Activated T-helper 1 cell treated with anti-CD3 and anti-CD28 coated beads, Interleukin-12 subunit alpha, Interleukin-12 subunit beta, Interleukin-2, Interleukin-4 antibody, amounts not matched to agents 30 ng/mL and 10 ng/mL and 1 ng/mL, durations not matched to agents 14 hours and 24 hours and 36 hours (primary cell): Measurements from ENCODE around the gene CC2D2B. TPM values are rescaled to one million over a fixed set of nuclear protein-coding genes. Genes with fewer than 3 reads are reported as not detected.
A peak's percentile ranks its signal among the peaks of the same experiment; 100 is the strongest.
"Not testable (repeated sequence)": the region's sequence is repeated elsewhere in the genome, so short reads cannot be mapped to it uniquely, and the experiment has no call there.

ENCODE experiments used
- DNase-seq: peaks from one replicate; pipeline ENCODE4 v3.0.0; 2021; ENCODE audit warnings: low spot score
- H3K27ac Mint-ChIP-seq: one replicate; pipeline ENCODE4 v1.8.0; 2021; ENCODE audit warnings: mild to moderate bottlenecking, mixed read lengths
- H3K27me3 Mint-ChIP-seq: one replicate; pipeline ENCODE4 v1.8.0; 2022; ENCODE audit warnings: mild to moderate bottlenecking, moderate library complexity, mixed read lengths; ENCODE audit not compliant: insufficient read depth
- H3K36me3 Mint-ChIP-seq: one replicate; pipeline ENCODE4 v1.8.0; 2021; ENCODE audit warnings: low read depth, mixed read lengths
- H3K4me1 Mint-ChIP-seq: one replicate; pipeline ENCODE4 v1.8.0; 2021; ENCODE audit warnings: low read depth, mixed read lengths
- H3K4me3 Mint-ChIP-seq: one replicate; pipeline ENCODE4 v1.8.0; 2021; ENCODE audit warnings: mild to moderate bottlenecking, moderate library complexity, mixed read lengths
- H3K9me3 Mint-ChIP-seq: one replicate; pipeline ENCODE4 v1.8.0; 2021; ENCODE audit warnings: mixed read lengths
- intact Hi-C: fragments of 100-400 bp; cut with micrococcal nuclease; formaldehyde crosslinking; loops from one replicate; pipeline ENCODE4 v1.15.1; 2024
- total RNA-seq: library from RNA; stranded (reverse); gene quantifications from 2 replicates; pipeline ENCODE4 v1.2.3, GENCODE V29; 2022

CC2D2B gene
- total RNA-seq, 1 donor from 2014 or later: 0.60 TPM

DNA sequence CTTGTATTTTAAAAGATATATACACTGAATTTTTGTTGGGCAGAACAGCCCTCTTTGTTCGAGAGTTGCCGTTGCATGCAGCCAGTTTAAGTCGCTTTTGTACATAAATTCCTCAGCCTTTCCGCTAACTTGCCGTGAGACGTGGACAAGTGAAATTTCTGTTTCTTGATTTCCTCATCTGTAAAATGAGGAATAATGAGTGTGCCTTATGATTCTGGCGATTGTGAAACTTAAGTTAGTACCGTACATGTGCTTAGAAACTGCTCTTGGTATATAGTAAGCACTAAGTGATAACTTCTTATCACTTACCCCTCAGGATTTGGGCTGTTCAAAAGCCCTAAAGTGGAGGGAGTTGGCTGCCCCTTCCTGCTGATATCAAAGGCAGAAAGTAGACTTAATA lies 137.0 kb downstream of the CC2D2B start:
- DNase-seq: no peak
- H3K27ac Mint-ChIP-seq: peak overlapping the region; percentile 81
- peaks cover 3% of the 10 kb centered on the region for H3K9me3 Mint-ChIP-seq
- H3K4me3 Mint-ChIP-seq: peak overlapping the region; percentile 92
- intact Hi-C loops: loop anchor here (1.0 to 10.0 kb wide), 6 partner anchors 19 to 790 kb away; partner anchors contain the start of genes CC2D2B, LCOR, SORBS1 and TM9SF3
- peaks cover 55% of the 10 kb centered on the region for H3K4me1 Mint-ChIP-seq
- H3K27me3 Mint-ChIP-seq: no peaks in the 10 kb centered on the region
- H3K36me3 Mint-ChIP-seq: peaks cover 37% of the 10 kb centered on the region

DNA sequence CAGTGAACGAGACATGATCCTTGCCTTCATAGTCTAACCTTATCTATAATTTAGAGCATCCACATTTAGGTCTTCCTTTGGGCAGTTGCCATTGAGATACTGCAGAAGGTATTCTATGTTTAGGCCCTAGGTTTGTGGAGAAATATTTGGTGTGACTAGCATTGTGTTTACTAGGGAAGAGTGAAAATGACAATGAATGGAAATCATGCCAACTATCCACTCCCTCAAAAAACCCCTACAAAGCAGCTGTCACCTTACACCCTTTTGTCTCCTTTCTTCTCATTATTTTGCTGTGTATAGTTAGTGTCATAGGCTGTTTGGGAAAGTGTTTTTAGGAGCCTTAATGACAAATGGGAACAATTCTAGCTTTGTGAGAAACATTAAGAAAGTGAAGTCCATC lies 138.8 kb downstream of the CC2D2B start:
- peaks cover 44% of the 10 kb centered on the region for H3K36me3 Mint-ChIP-seq
- H3K27ac Mint-ChIP-seq: no peak overlapping the region
- DNase-seq: no peak
- H3K4me3 Mint-ChIP-seq: no peak overlapping the region
- H3K27me3 Mint-ChIP-seq: no peaks in the 10 kb centered on the region
- intact Hi-C loops: loop anchor here (10.0 kb wide), 3 partner anchors 248 to 788 kb away; partner anchors contain the start of genes LCOR and SORBS1
- peaks cover 3% of the 10 kb centered on the region for H3K9me3 Mint-ChIP-seq
- H3K4me1 Mint-ChIP-seq: peaks cover 56% of the 10 kb centered on the region

DNA sequence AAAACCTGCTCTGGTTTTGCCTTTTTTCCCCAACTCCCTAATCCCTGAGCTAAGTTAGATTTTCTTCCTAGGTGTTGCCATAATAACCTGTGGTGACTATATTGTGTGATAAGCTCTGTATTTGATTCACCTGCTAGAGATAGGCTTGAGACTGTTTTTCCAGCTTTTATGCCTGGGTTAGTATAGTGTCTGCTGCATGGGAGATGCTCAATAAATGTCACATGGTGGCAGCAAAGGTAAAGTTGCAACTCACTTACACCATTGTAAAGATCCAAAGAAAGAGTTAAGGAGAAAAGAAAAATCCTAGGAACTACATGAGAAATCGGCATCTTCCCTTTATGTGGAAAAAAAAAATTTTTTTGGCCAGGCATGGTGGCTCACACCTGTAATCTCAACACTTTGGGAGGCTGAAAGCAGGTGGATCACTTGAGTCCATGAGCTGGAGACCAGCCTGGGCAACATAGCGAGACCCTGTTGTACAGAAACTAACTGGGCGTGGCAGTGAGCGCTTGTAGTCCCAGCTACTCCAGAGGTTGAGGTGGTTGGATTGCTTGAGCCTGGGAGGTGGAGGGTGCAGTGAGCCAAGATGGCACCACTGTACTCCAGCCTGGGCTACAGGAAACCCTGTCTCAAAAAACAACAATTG lies 139.4 kb downstream of the CC2D2B start:
- no peak overlapping the region for H3K4me3 Mint-ChIP-seq
- peaks cover 3% of the 10 kb centered on the region for H3K9me3 Mint-ChIP-seq
- H3K27ac Mint-ChIP-seq: no peak overlapping the region
- peaks cover 56% of the 10 kb centered on the region for H3K4me1 Mint-ChIP-seq
- intact Hi-C loops: loop anchor here (10.0 kb wide), 3 partner anchors 248 to 788 kb away; partner anchors contain the start of genes LCOR and SORBS1
- no peaks in the 10 kb centered on the region for H3K27me3 Mint-ChIP-seq
- peaks cover 48% of the 10 kb centered on the region for H3K36me3 Mint-ChIP-seq
- DNase-seq: no peak

DNA sequence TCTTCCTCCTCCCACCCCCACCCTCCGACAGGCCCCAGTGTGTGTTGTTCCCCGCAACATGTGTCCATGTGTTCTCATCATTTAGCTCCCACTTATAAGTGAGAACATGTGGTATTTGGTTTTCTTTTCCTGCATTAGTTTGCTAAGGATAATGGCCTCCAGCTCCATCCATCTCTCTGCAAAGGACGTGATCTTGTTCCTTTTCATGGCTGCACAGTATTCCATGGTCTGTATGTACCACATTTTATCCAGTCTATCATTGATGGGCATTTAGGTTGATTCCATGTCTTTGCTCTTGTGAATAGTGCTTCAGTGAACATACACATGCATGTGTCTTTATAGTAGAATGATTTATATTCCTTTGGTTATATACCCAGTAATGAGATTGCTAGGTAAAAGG lies 140.2 kb downstream of the CC2D2B start:
- Mint-ChIP-seq H3K4me1 (peaks cover 53% of the 10 kb centered on the region), H3K36me3 (peaks cover 49% of the 10 kb centered on the region)
- not testable (repeated sequence) for DNase-seq, H3K27me3 Mint-ChIP-seq, H3K4me3 Mint-ChIP-seq, H3K9me3 Mint-ChIP-seq, H3K27ac Mint-ChIP-seq
- intact Hi-C loops: loop anchor here (10.0 kb wide), 3 partner anchors 247 to 787 kb away; partner anchors contain the start of genes LCOR and SORBS1

DNA sequence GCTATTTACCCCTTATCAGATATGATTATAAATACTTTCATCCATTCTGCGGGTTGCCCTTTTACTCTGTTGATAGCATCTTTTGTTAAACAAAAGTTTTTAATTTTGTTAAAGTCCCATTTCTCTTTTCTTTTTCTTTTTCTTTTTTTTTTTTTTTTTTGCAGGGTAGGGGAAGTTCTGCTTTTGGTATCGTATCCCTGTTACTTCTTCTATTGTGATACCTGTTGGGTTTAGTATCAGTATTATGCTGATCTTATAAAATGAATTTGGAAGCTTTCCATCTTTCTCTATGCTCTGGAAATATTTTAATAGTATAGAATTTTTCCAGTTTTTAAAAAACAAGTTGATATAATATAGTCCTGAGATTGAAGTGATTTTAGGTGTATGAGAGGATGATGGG lies 141.6 kb downstream of the CC2D2B start:
- H3K36me3 Mint-ChIP-seq: peaks cover 52% of the 10 kb centered on the region

DNA sequence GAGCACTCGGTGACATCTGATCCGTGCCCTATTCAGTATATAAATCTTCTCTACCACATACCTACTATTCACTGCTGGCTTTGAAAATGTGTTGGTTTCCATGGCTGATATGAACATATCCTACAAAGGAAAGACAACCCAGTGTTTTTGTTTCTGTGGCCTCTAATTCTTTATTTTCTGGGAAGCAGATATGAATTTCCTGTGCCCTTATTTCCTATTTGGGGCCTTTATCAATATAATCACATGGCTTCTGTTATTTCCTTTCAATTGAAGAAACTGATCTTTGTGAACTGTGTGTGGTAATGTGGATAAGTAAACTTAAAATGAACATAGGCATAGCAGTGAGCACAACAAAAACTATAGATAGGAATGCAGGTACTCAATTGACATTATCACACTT lies 146.2 kb downstream of the CC2D2B start:
- peaks cover 16% of the 10 kb centered on the region for H3K4me1 Mint-ChIP-seq
- no peak for DNase-seq
- H3K27ac Mint-ChIP-seq: no peak overlapping the region
- peaks cover 57% of the 10 kb centered on the region for H3K36me3 Mint-ChIP-seq
- no peak overlapping the region for H3K4me3 Mint-ChIP-seq
- intact Hi-C loops: no loop called here
- no peaks in the 10 kb centered on the region for H3K9me3 Mint-ChIP-seq
- no peaks in the 10 kb centered on the region for H3K27me3 Mint-ChIP-seq

More for the DNA sequence above, 141.6 kb downstream of the CC2D2B start:
- no peak for DNase-seq
- no peaks in the 10 kb centered on the region for H3K27me3 Mint-ChIP-seq
- H3K27ac Mint-ChIP-seq: no peak overlapping the region
- no peaks in the 10 kb centered on the region for H3K9me3 Mint-ChIP-seq
- H3K4me3 Mint-ChIP-seq: no peak overlapping the region
- H3K4me1 Mint-ChIP-seq: peaks cover 53% of the 10 kb centered on the region
- intact Hi-C loops: loop anchor here (10.0 kb wide), 3 partner anchors 245 to 785 kb away; partner anchors contain the start of genes LCOR and SORBS1

DNA sequence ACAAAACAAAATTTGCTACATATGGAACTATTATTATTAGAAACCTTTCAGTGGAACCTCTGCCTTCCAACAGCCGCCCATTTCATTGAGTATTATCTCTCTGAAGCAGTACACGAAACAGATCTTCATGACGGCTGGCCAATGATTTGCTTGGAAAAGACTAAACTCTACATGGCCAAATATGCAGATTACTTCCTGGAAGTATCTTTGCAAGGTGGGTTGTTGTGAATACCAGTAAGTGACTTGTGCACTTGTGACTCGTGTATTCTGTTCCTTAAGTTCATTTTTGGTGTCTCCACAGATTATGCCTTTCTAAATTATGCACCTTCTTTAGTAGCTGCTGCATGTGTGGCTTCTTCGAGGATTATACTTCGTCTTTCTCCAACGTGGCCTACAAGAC lies 149.0 kb downstream of the CC2D2B start:
- Mint-ChIP-seq H3K4me3 (no peak overlapping the region), H3K9me3 (no peaks in the 10 kb centered on the region), H3K36me3 (peaks cover 53% of the 10 kb centered on the region), H3K27ac (no peak overlapping the region), H3K4me1 (peaks cover 10% of the 10 kb centered on the region), H3K27me3 (no peaks in the 10 kb centered on the region)
- no peak for DNase-seq
- intact Hi-C loops: no loop called here

DNA sequence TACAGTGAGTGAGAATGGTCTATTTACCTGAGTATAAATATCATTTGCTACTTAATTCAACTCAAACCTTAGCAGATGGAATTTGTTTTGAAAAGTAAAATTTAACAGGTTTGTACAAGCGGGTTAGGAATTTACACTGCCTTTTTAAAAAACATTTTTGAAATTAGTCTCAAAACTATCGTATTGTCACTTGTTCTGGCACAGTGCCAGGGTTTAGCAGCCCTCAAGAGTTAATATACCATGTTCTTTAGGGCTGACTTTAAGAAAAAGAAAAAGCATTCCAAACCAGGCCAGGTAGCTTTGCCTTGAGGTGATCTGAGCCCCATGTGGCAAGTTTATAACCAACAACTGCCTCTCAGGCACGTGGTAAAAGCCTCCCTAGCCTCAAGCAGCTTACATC lies 153.5 kb downstream of the CC2D2B start:
- Mint-ChIP-seq H3K4me3 (no peak overlapping the region), H3K27me3 (no peaks in the 10 kb centered on the region)

DNA sequence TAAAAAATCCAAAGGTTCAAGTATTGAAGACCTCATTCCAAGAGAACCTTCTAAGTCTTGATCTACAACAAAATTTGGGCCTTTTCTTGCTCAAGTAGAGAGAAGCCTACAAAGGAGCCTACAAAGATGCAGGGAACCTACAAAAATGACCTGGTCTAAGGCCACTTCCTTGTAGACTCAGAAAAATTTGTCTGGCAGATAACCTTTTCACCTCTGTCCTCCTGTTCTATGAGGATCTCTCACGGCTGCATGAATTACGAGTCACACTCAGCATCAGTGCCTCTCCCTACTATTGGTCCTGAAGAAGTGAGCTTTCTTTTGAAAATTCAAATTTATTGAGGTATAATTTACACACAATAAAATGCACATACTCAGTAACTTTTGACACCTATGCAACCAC lies 164.9 kb downstream of the CC2D2B start:
- no peak overlapping the region for H3K4me3 Mint-ChIP-seq
- H3K27me3 Mint-ChIP-seq: no peaks in the 10 kb centered on the region
- peaks cover 4% of the 10 kb centered on the region for H3K9me3 Mint-ChIP-seq
- peaks cover 35% of the 10 kb centered on the region for H3K4me1 Mint-ChIP-seq
- intact Hi-C loops: loop anchor here (1.0 kb wide), 3 partner anchors 9 to 29 kb away; partner anchors contain the start of gene CCNJ
- no peak for DNase-seq
- H3K36me3 Mint-ChIP-seq: peaks cover 5% of the 10 kb centered on the region
- no peak overlapping the region for H3K27ac Mint-ChIP-seq

More for the DNA sequence above, 153.5 kb downstream of the CC2D2B start:
- DNase-seq: no peak
- Mint-ChIP-seq H3K27ac (no peak overlapping the region), H3K36me3 (peaks cover 54% of the 10 kb centered on the region), H3K4me1 (peaks cover 37% of the 10 kb centered on the region), H3K9me3 (no peaks in the 10 kb centered on the region)
- intact Hi-C loops: loop anchor here (5.0 kb wide), 2 partner anchors 194 to 1356 kb away; no protein-coding TSS in a partner anchor

DNA sequence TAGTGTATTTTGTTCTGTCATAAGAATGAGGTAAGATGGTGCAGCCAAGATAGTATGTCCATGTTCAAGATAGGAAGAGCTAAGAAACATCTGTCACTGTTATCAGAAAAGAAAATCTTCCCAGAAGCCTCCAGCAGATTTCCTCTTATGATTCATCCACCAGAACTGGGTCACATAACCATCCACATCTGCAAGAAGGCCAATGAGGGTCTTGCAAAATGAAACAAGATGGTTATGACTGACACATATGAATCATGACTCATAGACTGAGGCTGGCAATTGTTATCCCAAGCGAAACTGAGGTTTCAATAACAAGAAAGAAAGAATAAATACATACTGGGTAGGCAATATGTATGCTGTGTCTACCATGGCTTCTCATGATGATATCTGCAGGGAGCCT lies 165.9 kb downstream of the CC2D2B start:
- Mint-ChIP-seq H3K27me3 (no peaks in the 10 kb centered on the region), H3K27ac (peak overlapping the region; percentile 7), H3K9me3 (peaks cover 4% of the 10 kb centered on the region), H3K36me3 (peaks cover 7% of the 10 kb centered on the region), H3K4me3 (peak overlapping the region; percentile 2), H3K4me1 (peaks cover 35% of the 10 kb centered on the region)
- peak; percentile 8 for DNase-seq
- intact Hi-C loops: loop anchor here (1.0 kb wide), 3 partner anchors 10 to 30 kb away; partner anchors contain the start of gene CCNJ

DNA sequence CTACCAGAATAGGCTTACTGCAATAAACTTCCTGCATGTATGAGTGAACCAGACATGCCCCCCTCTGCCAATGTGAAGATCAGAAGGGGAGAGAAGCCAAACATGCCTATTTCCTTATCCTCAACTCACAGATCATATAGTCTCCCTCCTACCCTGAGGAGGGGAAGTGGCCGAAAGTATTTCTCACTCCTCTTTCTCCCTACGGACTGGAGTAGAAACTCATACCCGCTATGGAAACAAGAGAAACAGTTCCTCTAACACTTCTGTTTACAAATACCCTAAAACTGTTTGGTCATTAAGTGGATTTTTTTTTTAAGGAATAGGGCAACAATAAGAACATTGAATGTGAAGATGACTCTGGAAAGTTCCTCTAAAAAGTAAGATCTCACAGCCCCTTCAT lies 167.0 kb downstream of the CC2D2B start:
- H3K36me3 Mint-ChIP-seq: peaks cover 7% of the 10 kb centered on the region
- H3K4me1 Mint-ChIP-seq: peaks cover 35% of the 10 kb centered on the region
- H3K27me3 Mint-ChIP-seq: no peaks in the 10 kb centered on the region
- H3K9me3 Mint-ChIP-seq: peaks cover 4% of the 10 kb centered on the region
- H3K27ac Mint-ChIP-seq: no peak overlapping the region
- DNase-seq: no peak
- intact Hi-C loops: no loop called here
- H3K4me3 Mint-ChIP-seq: no peak overlapping the region

DNA sequence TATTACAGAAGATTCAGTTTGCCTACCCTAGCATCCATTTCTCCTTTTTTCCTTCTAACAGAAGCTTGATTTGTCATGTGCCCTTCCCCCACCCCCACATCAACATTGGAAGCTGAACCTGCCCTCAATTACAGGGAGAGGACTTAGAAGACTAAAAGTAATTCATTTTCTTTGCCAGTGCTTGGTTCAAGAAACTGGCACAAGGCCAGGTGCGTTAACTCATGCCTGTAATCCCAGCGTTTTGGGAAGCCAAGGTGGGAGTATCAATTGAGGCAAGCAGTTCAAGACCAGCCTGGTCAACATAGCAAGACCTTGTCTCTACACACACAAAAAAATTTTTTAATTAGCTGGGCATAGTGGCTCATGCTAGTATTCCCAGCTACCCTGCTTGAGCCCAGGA lies 168.2 kb downstream of the CC2D2B start:
- Mint-ChIP-seq H3K4me3 (no peak overlapping the region), H3K4me1 (peaks cover 43% of the 10 kb centered on the region), H3K27me3 (no peaks in the 10 kb centered on the region), H3K27ac (no peak overlapping the region), H3K36me3 (peaks cover 9% of the 10 kb centered on the region), H3K9me3 (peaks cover 4% of the 10 kb centered on the region)
- intact Hi-C loops: no loop called here
- DNase-seq: no peak

DNA sequence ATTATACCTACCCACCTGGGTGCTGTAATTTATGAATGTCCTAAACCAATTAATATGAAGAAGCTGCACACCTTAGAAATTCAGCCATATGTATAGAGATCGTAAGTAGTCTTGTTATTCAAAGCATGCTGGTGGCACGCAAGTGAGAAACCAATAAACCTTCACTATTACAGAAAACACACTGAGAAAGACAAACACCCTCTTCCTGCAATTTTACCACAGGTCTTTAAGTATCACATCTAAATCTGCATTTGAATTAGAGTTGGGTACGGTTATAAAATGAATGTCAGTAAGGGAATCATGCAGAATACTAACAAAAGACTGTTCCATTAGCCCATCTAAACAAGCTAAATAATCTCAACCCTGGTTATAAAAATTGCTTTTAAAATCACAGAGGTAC lies 169.4 kb downstream of the CC2D2B start:
- no peaks in the 10 kb centered on the region for H3K27me3 Mint-ChIP-seq
- intact Hi-C loops: no loop called here
- no peak overlapping the region for H3K27ac Mint-ChIP-seq
- H3K4me1 Mint-ChIP-seq: peaks cover 38% of the 10 kb centered on the region
- DNase-seq: no peak
- H3K9me3 Mint-ChIP-seq: peaks cover 4% of the 10 kb centered on the region
- no peak overlapping the region for H3K4me3 Mint-ChIP-seq
- peaks cover 9% of the 10 kb centered on the region for H3K36me3 Mint-ChIP-seq
